ENCODE results near the gene ONECUT1.

ONECUT1 gene

GRCh38 chr15:52780172-52780980 is 9.8 kb downstream of the ONECUT1 start:
- CTCF ChIA-PET = interaction anchor here (0.9 kb wide), 1 partner anchor 8 kb away, joined by 3 read pairs; no protein-coding TSS in a partner anchor
- DNase-seq (ENCODE audit: low spot score) = peak; percentile 54
- no peak overlapping the region for H3K27ac ChIP-seq
- POLR2A ChIA-PET (ENCODE audit: low non-redundant PET) = no interaction called here
- TF ChIP-seq CTCF (conservative IDR thresholded peaks at IDR 0.05; ENCODE audit: low read depth) = peak; percentile 99

GRCh38 chr15:52778457-52778856 is 11.7 kb downstream of the ONECUT1 start:
- no peak for DNase-seq (ENCODE audit: low spot score)
- TF ChIP-seq CTCF (conservative IDR thresholded peaks at IDR 0.05; ENCODE audit: low read depth) = no peak
- no peak overlapping the region for H3K27ac ChIP-seq
- ChIA-PET CTCF (no interaction called here), POLR2A (ENCODE audit: low non-redundant PET) (no interaction called here)

GRCh38 chr15:52772766-52773165 is 17.4 kb downstream of the ONECUT1 start:
- POLR2A ChIA-PET (ENCODE audit: low non-redundant PET) = no interaction called here
- CTCF ChIA-PET = interaction anchor here (0.6 kb wide), 1 partner anchor 775 kb away, joined by 4 read pairs; no protein-coding TSS in a partner anchor

GRCh38 chr15:52765785-52766184 is 24.4 kb downstream of the ONECUT1 start:
- H3K27ac ChIP-seq = no peak overlapping the region
- TF ChIP-seq CTCF (conservative IDR thresholded peaks at IDR 0.05; ENCODE audit: low read depth) = no peak
- CTCF ChIA-PET = interaction anchor here (0.5 to 0.6 kb wide), 4 partner anchors 170 to 846 kb away, joined by 3 to 6 read pairs (median 4); no protein-coding TSS in a partner anchor
- no peak for DNase-seq (ENCODE audit: low spot score)
- POLR2A ChIA-PET (ENCODE audit: low non-redundant PET) = no interaction called here

More at GRCh38 chr15:52772766-52773165, 17.4 kb downstream of the ONECUT1 start:
- H3K27ac ChIP-seq = no peak overlapping the region
- no peak for TF ChIP-seq CTCF (conservative IDR thresholded peaks at IDR 0.05; ENCODE audit: low read depth)
- DNase-seq (ENCODE audit: low spot score) = no peak

GRCh38 chr15:52764731-52765130 is 25.4 kb downstream of the ONECUT1 start:
- H3K27ac ChIP-seq = no peak overlapping the region
- ChIA-PET POLR2A (ENCODE audit: low non-redundant PET) (no interaction called here), CTCF (interaction anchor here (1.0 kb wide), 1 partner anchor 8 kb away, joined by 3 read pairs; no protein-coding TSS in a partner anchor)
- no peak for TF ChIP-seq CTCF (conservative IDR thresholded peaks at IDR 0.05; ENCODE audit: low read depth)
- DNase-seq (ENCODE audit: low spot score) = no peak

GRCh38 chr15:52762621-52763020 is 27.5 kb downstream of the ONECUT1 start:
- no peak overlapping the region for H3K27ac ChIP-seq
- no peak for DNase-seq (ENCODE audit: low spot score)
- no peak for TF ChIP-seq CTCF (conservative IDR thresholded peaks at IDR 0.05; ENCODE audit: low read depth)
- POLR2A ChIA-PET (ENCODE audit: low non-redundant PET) = no interaction called here
- CTCF ChIA-PET = interaction anchor here (0.6 kb wide), 1 partner anchor 431 kb away, joined by 3 read pairs; no protein-coding TSS in a partner anchor

All from RWPE1 (cell line).